H1 (cell line): ENCODE data around the gene MYH11. TPM values are rescaled to one million over a fixed set of nuclear protein-coding genes. Genes with fewer than 3 reads are reported as not detected.

Source experiments
- ASH2L ChIP-seq: fragments of 200-600, 300-600 bp; sonication (generic); IDR thresholded peaks from one replicate; pipeline ENCODE4 v1.7.1; 2017; ENCODE audit warnings: low read length
- CBX8 ChIP-seq: fragments of 300-800, 300-1000 bp; sonication (generic); IDR thresholded peaks from 2 replicates; pipeline ENCODE4 v1.7.1; 2016; ENCODE audit warnings: low read depth, low read length, borderline replicate concordance
- CHD1 ChIP-seq: IDR thresholded peaks from 2 replicates; pipeline ENCODE4 v1.6.1; 2012; ENCODE audit warnings: low read depth, low read length, improper control_type of control experiment
- CTBP2 ChIP-seq: IDR thresholded peaks from 2 replicates; pipeline ENCODE4 v1.7.0; 2011; ENCODE audit warnings: borderline replicate concordance, mild to moderate bottlenecking, moderate library complexity, mixed read lengths, low read length; ENCODE audit not compliant: insufficient read depth, insufficient read length
- KDM5A ChIP-seq: fragments of 200-600 bp; IDR thresholded peaks from 2 replicates; pipeline ENCODE4 v1.7.1; 2012; ENCODE audit warnings: mild to moderate bottlenecking, low read length, inconsistent platforms, mixed read lengths
- POLR2A ChIP-seq, 2 experiments: IDR thresholded peaks; 1 replicate in 1 of 2; 2 replicates in 1 of 2; pipeline ENCODE4 v1.6.1; 2011; ENCODE audit warnings: low read depth in 2 of 2, low read length in 2 of 2, mild to moderate bottlenecking in 2 of 2; ENCODE audit errors: control extremely low read depth in 1 of 2
- SIRT6 ChIP-seq: IDR thresholded peaks from one replicate; pipeline ENCODE4 v1.7.1; 2012; ENCODE audit warnings: low read length, inconsistent platforms
- USF2 ChIP-seq: IDR thresholded peaks from 2 replicates; pipeline ENCODE4 v1.6.1; 2011; ENCODE audit warnings: low read length, improper control_type of control experiment
- polyA plus RNA-seq, 7 experiments: library from polyadenylated mRNA; depleted of rRNA in 3 of 7; stranded (reverse) in 5 of 7; unstranded in 2 of 7; fragments of >200 nt in 5 of 7; fragments of 200-250 nt in 2 of 7; gene quantifications; 1 replicate in 5 of 7; 2 replicates in 1 of 7; 4 replicates in 1 of 7; pipeline versions ENCODE4 v1.2.1 to v1.2.3, GENCODE V29; 2011 to 2013; ENCODE audit warnings: missing spikeins in 2 of 7, mixed read lengths in 2 of 7
- total RNA-seq: library from RNA; stranded (reverse); fragmentation: NEBNext Ultra II Directional; extraction: Animal tissue kit (Norgen Biotek cat#: 25700); gene quantifications from 2 replicates; pipeline ENCODE4 v1.2.1, GENCODE V29; 2021
- TF ChIP-seq, protein P1 (sequence below): fragments of 300-600 bp; sonication (generic); IDR thresholded peaks from 2 replicates; pipeline ENCODE4 v1.7.1; 2012; ENCODE audit warnings: low read length, moderate library complexity, mild to moderate bottlenecking, inconsistent platforms; ENCODE audit not compliant: insufficient replicate concordance

Gene MYH11
- total and polyA plus RNA-seq, 2 of the 8 experiments (the other 6 are each of a cell fraction or from before 2014, with no cell fraction given), result 0.11 to 0.78 TPM

DNA sequence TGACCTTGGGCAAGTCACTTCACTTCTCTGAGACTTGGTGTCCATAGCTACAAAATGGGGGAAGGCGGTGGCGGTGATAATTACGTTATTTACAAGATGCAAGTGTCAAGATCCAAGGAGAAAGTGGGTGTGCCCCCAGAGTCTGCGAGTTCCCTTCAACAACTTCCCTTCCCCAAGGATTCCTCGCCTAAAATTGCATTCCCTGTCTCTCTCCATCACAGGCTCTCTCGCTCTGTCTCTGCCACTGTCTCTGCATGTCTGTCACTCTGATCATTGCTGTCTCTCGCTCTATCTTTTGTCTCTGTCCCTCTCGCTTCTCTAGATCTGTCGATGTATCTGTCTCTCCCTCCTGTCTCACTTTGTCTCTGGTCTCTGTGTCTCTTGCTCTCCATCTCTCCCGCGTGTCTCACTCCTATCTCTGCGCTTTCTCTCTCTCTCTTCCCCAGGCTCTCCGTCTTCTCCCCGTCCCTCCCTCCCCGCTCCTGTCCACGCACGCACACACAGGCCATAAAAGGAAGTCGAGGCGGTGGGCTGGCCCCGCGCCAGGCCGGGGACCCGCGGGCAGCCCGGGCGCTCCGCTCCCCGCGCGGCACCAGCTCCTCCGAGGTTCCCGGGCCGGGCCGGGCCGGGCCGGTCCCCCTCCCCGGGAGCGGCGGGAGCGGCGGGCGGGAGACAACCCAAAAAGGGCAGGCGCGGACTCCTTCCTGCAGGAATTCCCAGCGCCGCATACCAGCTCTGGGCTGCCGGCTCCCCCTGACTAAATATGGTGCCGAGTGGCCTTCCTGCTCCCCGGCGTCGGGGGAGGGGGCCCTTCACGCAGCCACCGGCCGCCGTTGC is 1.1 kb upstream of the MYH11 start (continued):
- TF ChIP-seq CTBP2, result no peak
- peak; percentile 22 for TF ChIP-seq ASH2L
- TF ChIP-seq SIRT6, result no peak
- no peak for TF ChIP-seq CBX8
- no peak for TF ChIP-seq USF2
- peak in 1 of 2 experiments; percentile 45; a peak in 2 of 3 replicates for TF ChIP-seq POLR2A (IDR thresholded peaks at IDR 0.05; ENCODE audit: control extremely low read depth in 1 of 2, low read depth in 2 of 2, low read length in 2 of 2)
- no peak for TF ChIP-seq KDM5A
- TF ChIP-seq, protein P1, sequence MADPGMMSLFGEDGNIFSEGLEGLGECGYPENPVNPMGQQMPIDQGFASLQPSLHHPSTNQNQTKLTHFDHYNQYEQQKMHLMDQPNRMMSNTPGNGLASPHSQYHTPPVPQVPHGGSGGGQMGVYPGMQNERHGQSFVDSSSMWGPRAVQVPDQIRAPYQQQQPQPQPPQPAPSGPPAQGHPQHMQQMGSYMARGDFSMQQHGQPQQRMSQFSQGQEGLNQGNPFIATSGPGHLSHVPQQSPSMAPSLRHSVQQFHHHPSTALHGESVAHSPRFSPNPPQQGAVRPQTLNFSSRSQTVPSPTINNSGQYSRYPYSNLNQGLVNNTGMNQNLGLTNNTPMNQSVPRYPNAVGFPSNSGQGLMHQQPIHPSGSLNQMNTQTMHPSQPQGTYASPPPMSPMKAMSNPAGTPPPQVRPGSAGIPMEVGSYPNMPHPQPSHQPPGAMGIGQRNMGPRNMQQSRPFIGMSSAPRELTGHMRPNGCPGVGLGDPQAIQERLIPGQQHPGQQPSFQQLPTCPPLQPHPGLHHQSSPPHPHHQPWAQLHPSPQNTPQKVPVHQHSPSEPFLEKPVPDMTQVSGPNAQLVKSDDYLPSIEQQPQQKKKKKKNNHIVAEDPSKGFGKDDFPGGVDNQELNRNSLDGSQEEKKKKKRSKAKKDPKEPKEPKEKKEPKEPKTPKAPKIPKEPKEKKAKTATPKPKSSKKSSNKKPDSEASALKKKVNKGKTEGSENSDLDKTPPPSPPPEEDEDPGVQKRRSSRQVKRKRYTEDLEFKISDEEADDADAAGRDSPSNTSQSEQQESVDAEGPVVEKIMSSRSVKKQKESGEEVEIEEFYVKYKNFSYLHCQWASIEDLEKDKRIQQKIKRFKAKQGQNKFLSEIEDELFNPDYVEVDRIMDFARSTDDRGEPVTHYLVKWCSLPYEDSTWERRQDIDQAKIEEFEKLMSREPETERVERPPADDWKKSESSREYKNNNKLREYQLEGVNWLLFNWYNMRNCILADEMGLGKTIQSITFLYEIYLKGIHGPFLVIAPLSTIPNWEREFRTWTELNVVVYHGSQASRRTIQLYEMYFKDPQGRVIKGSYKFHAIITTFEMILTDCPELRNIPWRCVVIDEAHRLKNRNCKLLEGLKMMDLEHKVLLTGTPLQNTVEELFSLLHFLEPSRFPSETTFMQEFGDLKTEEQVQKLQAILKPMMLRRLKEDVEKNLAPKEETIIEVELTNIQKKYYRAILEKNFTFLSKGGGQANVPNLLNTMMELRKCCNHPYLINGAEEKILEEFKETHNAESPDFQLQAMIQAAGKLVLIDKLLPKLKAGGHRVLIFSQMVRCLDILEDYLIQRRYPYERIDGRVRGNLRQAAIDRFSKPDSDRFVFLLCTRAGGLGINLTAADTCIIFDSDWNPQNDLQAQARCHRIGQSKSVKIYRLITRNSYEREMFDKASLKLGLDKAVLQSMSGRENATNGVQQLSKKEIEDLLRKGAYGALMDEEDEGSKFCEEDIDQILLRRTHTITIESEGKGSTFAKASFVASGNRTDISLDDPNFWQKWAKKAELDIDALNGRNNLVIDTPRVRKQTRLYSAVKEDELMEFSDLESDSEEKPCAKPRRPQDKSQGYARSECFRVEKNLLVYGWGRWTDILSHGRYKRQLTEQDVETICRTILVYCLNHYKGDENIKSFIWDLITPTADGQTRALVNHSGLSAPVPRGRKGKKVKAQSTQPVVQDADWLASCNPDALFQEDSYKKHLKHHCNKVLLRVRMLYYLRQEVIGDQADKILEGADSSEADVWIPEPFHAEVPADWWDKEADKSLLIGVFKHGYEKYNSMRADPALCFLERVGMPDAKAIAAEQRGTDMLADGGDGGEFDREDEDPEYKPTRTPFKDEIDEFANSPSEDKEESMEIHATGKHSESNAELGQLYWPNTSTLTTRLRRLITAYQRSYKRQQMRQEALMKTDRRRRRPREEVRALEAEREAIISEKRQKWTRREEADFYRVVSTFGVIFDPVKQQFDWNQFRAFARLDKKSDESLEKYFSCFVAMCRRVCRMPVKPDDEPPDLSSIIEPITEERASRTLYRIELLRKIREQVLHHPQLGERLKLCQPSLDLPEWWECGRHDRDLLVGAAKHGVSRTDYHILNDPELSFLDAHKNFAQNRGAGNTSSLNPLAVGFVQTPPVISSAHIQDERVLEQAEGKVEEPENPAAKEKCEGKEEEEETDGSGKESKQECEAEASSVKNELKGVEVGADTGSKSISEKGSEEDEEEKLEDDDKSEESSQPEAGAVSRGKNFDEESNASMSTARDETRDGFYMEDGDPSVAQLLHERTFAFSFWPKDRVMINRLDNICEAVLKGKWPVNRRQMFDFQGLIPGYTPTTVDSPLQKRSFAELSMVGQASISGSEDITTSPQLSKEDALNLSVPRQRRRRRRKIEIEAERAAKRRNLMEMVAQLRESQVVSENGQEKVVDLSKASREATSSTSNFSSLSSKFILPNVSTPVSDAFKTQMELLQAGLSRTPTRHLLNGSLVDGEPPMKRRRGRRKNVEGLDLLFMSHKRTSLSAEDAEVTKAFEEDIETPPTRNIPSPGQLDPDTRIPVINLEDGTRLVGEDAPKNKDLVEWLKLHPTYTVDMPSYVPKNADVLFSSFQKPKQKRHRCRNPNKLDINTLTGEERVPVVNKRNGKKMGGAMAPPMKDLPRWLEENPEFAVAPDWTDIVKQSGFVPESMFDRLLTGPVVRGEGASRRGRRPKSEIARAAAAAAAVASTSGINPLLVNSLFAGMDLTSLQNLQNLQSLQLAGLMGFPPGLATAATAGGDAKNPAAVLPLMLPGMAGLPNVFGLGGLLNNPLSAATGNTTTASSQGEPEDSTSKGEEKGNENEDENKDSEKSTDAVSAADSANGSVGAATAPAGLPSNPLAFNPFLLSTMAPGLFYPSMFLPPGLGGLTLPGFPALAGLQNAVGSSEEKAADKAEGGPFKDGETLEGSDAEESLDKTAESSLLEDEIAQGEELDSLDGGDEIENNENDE, result no peak
- TF ChIP-seq CHD1, result no peak
